ENCODE data around the gene C15orf62.
A peak's percentile ranks its signal among the peaks of the same experiment; 100 is the strongest.

Gene C15orf62

GRCh38 chr15:40769274-40770146 lies at the start of gene C15orf62:
Gene C15orf62 (plus strand): TSS chr15:40769980. CDS start chr15:40770496, 516 bp downstream.
- DNase-seq = peak; percentile 32

DNA sequence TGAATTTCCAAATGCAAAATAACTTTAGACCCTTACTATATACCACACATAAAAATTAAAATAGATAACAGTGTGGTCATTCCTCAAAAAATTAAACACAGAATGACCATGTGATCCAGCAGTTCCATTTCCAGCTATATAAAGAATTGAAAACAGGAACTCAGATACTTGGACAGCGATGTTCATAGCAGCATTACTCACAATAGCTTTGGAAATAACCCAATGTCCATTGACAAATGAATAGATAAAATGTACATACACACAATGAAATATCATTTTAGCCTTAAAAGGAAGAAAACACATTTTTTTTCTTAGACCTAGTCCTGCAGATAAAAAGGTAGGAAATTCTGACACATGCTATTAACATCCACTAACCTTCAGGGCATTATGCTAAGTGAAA lies 48.1 kb upstream of the C15orf62 start:
- no peak for DNase-seq

DNA sequence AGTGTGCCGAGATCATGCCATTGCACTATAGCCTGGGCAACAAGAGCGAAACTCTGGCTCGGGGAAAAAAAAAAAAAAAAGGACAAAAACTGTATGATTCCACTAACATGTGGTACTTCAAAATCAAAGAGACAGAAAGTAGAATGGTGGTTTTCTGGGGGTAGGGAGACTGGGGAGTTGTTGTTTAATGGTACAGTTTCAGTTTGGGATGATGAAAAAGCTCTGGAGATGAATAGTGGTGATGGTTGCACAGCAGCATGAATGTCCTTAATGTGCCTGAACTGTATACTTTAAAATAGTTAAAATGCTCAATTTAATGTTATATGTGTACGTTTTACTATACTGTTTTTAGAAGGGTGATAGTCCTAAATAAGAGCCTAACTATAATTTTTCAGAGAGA lies 47.4 kb upstream of the C15orf62 start:
- DNase-seq = no peak

DNA sequence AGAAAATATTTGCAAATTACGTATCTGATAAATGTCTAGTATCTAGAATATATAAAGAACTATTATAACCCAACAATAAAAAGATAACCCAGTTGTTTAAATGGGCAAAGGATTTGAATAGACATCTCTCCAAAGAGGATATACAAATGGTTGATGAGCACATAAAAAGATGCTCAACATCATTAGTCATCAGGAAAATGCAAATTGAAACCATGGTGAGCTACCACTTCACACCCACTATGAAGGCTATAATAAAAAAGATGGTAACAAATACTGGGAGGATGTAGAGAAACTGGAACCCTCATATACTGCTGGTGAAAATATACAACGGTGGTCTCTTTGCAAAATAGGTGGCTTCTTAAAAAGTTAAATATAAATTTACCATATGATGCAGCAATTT lies 46.8 kb upstream of the C15orf62 start:
- DNase-seq = peak; percentile 14

DNA sequence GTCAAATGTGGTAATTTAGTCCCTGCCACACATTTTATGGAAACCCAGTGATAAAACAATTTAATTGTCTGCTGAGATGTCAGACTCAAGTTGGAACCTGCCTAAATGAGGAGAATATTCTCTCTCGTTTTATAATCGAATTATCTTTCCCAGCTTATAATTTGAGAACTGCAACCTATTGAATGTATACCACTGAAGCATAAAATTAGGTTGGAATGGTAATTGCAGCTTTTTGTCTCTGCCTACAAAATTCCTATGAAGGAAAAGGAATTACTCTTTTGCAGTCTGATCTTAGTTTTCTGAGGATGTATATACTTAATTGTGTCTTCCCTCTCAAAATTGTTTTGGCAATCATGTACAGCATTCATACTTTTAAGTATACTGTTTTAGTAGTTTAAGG lies 45.9 kb upstream of the C15orf62 start:
- DNase-seq = no peak

DNA sequence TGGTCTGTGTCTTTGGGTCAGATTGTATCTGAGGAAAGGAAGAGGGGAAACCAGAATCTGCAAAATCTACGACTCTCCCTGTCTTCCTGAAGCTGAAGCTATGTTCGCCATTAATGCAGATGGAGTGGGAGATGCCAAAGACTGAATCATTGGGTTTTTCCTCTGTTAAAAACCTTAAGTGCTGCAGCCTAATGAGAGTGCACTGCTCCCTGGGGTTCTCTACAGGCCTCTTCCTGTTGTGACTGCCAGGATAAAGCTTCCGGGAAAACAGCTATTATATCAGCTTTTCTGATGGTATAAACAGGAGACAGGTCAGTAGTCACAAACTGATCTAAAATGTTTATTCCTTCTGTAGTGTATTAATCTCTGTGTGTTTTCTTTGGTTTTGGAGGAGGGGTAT lies 38.7 kb upstream of the C15orf62 start:
- DNase-seq = no peak

- no peak for DNase-seq
Observed at GRCh38 chr15:40736575-40736974, 33.2 kb upstream of the C15orf62 start.

DNA sequence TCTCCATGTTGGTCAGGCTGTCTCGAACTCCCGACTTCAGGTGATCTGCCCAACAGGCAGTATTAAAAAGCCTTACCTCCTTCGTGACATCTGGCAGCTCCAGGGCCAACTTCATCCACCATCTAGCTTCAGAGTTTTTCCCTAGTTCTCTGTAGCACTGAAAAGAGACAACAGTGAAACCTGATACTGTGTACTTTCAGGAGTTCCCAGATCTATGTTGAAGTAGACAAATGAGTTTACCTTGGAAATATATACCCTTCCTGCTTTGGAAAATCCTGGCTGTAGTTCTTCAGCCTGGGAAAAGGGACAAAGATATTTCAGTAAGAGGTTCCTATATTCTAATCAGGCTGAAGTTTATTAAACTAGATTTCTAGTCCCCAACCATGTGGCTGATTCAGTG lies 32.7 kb upstream of the C15orf62 start:
- DNase-seq = no peak

- no peak for DNase-seq
Observed at GRCh38 chr15:40739047-40739446, 30.7 kb upstream of the C15orf62 start.

DNA sequence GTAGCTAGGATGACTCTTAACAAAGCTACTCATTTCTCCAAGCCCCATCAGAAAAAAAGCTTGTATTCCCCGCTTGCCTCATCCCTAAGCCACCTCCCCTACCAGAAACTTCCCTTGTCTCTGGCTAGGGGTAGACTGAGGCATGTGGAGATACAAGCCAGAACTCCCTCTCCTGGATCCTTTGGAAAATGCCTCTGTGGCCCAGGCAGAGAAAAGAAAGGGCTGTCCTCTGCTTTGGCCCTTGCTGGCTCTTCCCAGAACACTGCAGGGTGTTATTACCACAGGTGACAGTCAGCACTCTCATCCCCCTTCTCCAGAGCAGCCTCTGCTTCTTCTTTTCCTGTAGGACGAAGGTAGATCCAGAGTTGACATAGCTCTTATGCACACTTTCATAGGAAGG lies 29.9 kb upstream of the C15orf62 start:
- DNase-seq = no peak

GRCh38 chr15:40743485-40743901 lies 26.3 kb upstream of the C15orf62 start:
- DNase-seq = peak; percentile 43

- peak; percentile 81 for DNase-seq
Observed at GRCh38 chr15:40743921-40744814, 25.6 kb upstream of the C15orf62 start.

GRCh38 chr15:40744815-40745152 lies 25.0 kb upstream of the C15orf62 start:
- DNase-seq = no peak

GRCh38 chr15:40746916-40747418 lies 22.8 kb upstream of the C15orf62 start:
- no peak for DNase-seq

- DNase-seq = no peak
Observed at GRCh38 chr15:40747685-40748631, 21.8 kb upstream of the C15orf62 start.

GRCh38 chr15:40749151-40749630 lies 20.6 kb upstream of the C15orf62 start:
- no peak for DNase-seq

GRCh38 chr15:40750885-40751284 lies 18.9 kb upstream of the C15orf62 start:
- no peak for DNase-seq

DNA sequence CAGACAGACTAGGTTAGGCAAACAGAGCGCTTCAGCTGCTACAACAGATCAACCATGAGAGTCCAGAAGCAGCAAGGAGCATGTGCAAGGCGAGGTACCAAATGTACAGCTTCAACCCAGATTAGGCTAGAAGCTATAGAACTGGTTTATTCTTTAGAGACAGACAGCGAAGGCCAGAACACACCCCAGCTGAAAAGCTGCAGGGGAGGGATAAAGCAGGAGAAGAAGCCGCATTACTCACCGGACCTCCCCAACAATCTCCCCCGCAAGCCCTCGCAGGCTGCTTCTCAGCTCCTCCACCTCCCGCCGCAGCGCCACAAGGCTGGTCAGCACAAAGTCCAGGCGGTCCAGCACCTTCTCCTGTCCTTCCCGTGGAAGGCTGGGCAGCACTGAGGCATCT lies 18.0 kb upstream of the C15orf62 start:
- DNase-seq = no peak

- peak; percentile 22 for DNase-seq
Observed at GRCh38 chr15:40754574-40754882, 15.3 kb upstream of the C15orf62 start.

DNA sequence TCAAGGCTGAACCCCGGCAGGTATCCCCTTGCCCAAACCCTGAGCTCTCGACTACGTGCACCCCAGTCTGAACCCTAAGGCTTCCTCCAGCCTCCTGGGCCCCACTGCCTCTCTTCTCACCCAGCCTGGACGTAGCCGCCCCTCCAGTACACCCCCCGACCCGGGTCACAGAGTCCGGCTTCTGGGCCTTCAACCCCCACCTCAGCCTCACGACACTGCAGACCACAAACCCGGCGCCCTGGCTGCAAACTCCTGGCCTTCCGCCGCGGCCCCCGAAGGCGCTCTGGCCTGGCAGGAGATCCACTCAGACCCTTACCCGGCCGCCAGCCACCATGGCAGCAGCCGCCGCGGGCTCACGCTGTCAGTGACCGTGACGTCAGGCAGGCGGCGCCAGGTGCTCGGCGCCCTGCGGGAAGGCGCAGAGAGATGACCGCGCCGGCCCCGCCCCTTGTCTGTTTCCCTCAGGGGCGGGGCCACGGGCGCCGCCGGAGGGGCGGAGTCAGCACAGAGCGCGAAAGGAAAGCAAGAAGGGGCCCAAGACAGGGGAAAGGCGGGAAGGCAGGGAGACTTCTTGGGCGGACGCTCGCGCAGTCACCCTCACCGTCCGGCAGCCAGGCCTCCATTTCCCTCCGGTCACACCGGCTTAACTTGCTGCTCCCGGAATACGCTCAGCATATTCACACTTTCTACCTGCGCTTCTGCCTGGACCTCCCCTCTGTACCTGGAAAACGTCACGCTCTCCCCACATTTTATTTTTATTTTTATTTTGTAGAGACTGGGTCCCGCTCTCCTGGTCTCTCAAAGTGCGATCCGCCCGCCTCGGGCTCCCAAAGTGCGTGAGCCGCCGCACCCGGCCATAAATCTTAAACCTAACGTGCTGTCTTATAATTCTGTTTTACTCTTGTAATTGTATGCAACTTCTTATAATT lies 14.6 kb upstream of the C15orf62 start, which contains the start of gene RMDN3:
RMDN3 (minus strand) TSS at position 372 of the 929 bp plus-strand sequence. CDS start 471 bp downstream, outside the sequence.
- DNase-seq = peak; percentile 97

GRCh38 chr15:40755812-40756208 lies 14.0 kb upstream of the C15orf62 start:
- no peak for DNase-seq

All from activated CD4-positive, alpha-beta T cell treated with anti-CD3 and anti-CD28 coated beads, Interleukin-2, Interleukin-6, amounts not matched to agents 100 ng/mL and 50 ng/mL, durations not matched to agents 16 hours and 8 hours (primary cell).